OCI-LY3 (cell line): Measurements from ENCODE around the gene TRRAP.

Experiments
- H2AFZ ChIP-seq: fragments of 200-600, 300-600 bp; shearing (Covaris generic); 2 replicates; pipeline ENCODE4 v1.6.0; 2014; ENCODE audit warnings: antibody characterized with exemption, low read depth, low read length
- H3K27ac ChIP-seq: fragments of 200-600, 300-600 bp; sonication (generic); 2 replicates; pipeline ENCODE4 v1.5.1; 2014; ENCODE audit warnings: mild to moderate bottlenecking, low read length, moderate library complexity, mixed read lengths
- H3K27me3 ChIP-seq: fragments of 200-600, 300-600 bp; sonication (generic); 2 replicates; pipeline ENCODE4 v1.6.1; 2014; ENCODE audit warnings: low read depth, low read length, mixed read lengths
- H3K36me3 ChIP-seq: fragments of 200-600, 300-600 bp; sonication (generic); replicated peaks from 2 replicates; pipeline ENCODE3; 2014; ENCODE audit warnings: low read depth, low read length, mixed read lengths
- H3K4me1 ChIP-seq: fragments of 300-600, 200-600 bp; sonication (generic); 2 replicates; pipeline ENCODE4 v1.6.1; 2014; ENCODE audit warnings: low read length, mixed read lengths
- H3K4me2 ChIP-seq: fragments of 200-600, 300-600 bp; sonication (generic); 2 replicates; pipeline ENCODE4 v1.6.1; 2014; ENCODE audit warnings: low read length, mixed read lengths
- H3K4me3 ChIP-seq: fragments of 300-600, 200-600 bp; sonication (generic); 2 replicates; pipeline ENCODE4 v1.5.1; 2014; ENCODE audit warnings: antibody characterized with exemption, mild to moderate bottlenecking, low read length, moderate library complexity
- H3K79me2 ChIP-seq: fragments of 300-600, 200-600 bp; shearing (Covaris generic); 2 replicates; pipeline ENCODE4 v1.6.1; 2014; ENCODE audit warnings: mild to moderate bottlenecking, low read length, mixed read lengths
- H3K9ac ChIP-seq: fragments of 300-600, 200-600 bp; shearing (Covaris generic); 2 replicates; pipeline ENCODE4 v1.6.0; 2014; ENCODE audit warnings: mild to moderate bottlenecking, low read length, moderate library complexity
- H3K9me3 ChIP-seq: fragments of 200-600, 300-600 bp; shearing (Covaris generic); 2 replicates; pipeline ENCODE4 v1.6.1; 2014; ENCODE audit warnings: low read length, mixed read lengths; ENCODE audit not compliant: insufficient read depth
- H4K20me1 ChIP-seq: fragments of 200-600, 300-600 bp; sonication (generic); 2 replicates; pipeline ENCODE4 v1.6.1; 2016; ENCODE audit warnings: low read length, mixed read lengths; ENCODE audit not compliant: insufficient read depth
- EZH2phosphoT487 ChIP-seq: fragments of 200-600 bp; shearing (Covaris generic); IDR thresholded peaks from 2 replicates; pipeline ENCODE4 v1.6.1; 2018; ENCODE audit warnings: antibody characterized with exemption, mixed run types, low read depth
- TF ChIP-seq, protein P1 (sequence below): fragments of 200-600, 300-600 bp; sonication (generic); IDR thresholded peaks from 2 replicates; pipeline ENCODE4 v1.5.1; 2014; ENCODE audit warnings: antibody characterized with exemption, low read length, low read depth

TRRAP gene

DNA sequence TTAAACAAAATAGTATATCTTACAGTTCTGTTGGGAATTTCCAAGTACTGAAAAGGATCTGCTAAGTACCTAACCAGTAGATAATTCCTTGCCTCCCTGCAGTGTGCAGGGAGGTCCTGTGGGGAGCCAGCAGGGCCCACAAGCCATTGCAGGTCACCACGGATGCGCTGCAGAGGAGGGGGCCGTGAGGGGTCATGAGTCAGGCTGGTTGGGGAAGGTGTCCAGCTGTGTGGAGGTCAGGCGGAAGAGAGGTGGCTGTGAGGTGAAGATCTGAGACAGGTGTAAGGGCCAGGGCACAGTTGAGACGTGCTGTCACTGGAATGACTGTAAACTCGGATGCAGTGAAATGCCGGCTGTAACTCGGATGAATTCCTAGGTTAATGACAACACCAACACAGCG, 80.6 kb downstream of the TRRAP start:
- Histone ChIP-seq H3K9me3 (no peaks in the 10 kb centered on the region), H3K4me2 (no peak overlapping the region), H4K20me1 (no peaks in the 10 kb centered on the region), H3K79me2 (no peaks in the 10 kb centered on the region), H2AFZ (no peak overlapping the region), H3K36me3 (peaks cover 60% of the 10 kb centered on the region), H3K4me1 (no peaks in the 10 kb centered on the region), H3K27ac (no peak overlapping the region), H3K4me3 (no peak overlapping the region), H3K27me3 (no peaks in the 10 kb centered on the region), H3K9ac (no peak overlapping the region)
- TF ChIP-seq, protein P1, sequence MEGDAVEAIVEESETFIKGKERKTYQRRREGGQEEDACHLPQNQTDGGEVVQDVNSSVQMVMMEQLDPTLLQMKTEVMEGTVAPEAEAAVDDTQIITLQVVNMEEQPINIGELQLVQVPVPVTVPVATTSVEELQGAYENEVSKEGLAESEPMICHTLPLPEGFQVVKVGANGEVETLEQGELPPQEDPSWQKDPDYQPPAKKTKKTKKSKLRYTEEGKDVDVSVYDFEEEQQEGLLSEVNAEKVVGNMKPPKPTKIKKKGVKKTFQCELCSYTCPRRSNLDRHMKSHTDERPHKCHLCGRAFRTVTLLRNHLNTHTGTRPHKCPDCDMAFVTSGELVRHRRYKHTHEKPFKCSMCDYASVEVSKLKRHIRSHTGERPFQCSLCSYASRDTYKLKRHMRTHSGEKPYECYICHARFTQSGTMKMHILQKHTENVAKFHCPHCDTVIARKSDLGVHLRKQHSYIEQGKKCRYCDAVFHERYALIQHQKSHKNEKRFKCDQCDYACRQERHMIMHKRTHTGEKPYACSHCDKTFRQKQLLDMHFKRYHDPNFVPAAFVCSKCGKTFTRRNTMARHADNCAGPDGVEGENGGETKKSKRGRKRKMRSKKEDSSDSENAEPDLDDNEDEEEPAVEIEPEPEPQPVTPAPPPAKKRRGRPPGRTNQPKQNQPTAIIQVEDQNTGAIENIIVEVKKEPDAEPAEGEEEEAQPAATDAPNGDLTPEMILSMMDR: no peak
- no peak for TF ChIP-seq EZH2phosphoT487

DNA sequence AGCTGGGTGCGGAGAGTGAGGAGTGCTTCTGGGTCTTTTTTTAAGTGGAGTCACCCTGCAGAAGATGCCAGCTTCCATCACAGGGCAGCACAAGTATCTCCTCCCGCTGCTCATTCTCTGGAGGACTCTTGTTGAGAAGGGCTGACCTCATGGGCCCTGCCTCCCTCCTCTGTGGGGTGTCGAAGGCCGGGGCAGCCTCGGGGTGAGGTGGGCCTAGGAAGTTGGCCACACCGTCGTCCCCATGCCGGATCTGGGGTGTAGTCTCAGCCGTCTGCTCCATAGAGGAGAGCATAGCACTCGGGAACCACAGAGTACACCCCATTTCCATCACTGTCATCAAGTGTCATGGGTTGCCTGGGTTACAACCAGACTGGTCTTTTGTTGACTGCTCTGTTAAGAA, 85.0 kb downstream of the TRRAP start:
- Histone ChIP-seq H3K27me3 (no peaks in the 10 kb centered on the region), H3K36me3 (peaks cover 61% of the 10 kb centered on the region), H4K20me1 (no peaks in the 10 kb centered on the region), H3K4me1 (no peaks in the 10 kb centered on the region), H3K9ac (no peak overlapping the region), H3K9me3 (no peaks in the 10 kb centered on the region), H3K79me2 (no peaks in the 10 kb centered on the region), H3K4me3 (no peak overlapping the region), H3K27ac (no peak overlapping the region), H2AFZ (no peak overlapping the region), H3K4me2 (no peak overlapping the region)
- no peak for TF ChIP-seq EZH2phosphoT487
- TF ChIP-seq, protein P1: no peak

DNA sequence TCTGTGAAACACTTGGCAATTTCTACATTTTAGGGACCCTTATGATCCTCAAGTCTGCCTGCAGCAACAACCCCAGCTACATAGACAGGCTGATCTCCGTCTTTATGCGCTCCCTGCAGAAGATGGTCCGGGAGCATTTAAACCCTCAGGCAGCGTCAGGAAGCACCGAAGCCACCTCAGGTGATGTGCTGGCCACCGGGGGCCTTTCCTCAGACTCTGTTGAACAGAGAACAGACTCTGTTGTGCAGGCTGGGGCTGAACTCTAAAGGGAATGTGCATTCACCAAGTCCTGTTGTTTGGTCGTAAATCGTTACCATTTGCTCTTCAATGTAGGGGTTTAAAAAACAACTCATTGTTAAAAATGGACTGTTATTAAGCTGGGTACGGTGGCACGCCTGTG, 86.3 kb downstream of the TRRAP start:
- H3K79me2 ChIP-seq: no peaks in the 10 kb centered on the region
- H3K9ac ChIP-seq: no peak overlapping the region
- peaks cover 64% of the 10 kb centered on the region for H3K36me3 ChIP-seq
- no peaks in the 10 kb centered on the region for H3K9me3 ChIP-seq
- no peaks in the 10 kb centered on the region for H3K4me1 ChIP-seq
- no peaks in the 10 kb centered on the region for H4K20me1 ChIP-seq
- H2AFZ ChIP-seq: no peak overlapping the region
- no peak overlapping the region for H3K27ac ChIP-seq
- TF ChIP-seq EZH2phosphoT487: no peak
- TF ChIP-seq, protein P1: no peak
- no peak overlapping the region for H3K4me2 ChIP-seq
- H3K4me3 ChIP-seq: no peak overlapping the region
- no peaks in the 10 kb centered on the region for H3K27me3 ChIP-seq

DNA sequence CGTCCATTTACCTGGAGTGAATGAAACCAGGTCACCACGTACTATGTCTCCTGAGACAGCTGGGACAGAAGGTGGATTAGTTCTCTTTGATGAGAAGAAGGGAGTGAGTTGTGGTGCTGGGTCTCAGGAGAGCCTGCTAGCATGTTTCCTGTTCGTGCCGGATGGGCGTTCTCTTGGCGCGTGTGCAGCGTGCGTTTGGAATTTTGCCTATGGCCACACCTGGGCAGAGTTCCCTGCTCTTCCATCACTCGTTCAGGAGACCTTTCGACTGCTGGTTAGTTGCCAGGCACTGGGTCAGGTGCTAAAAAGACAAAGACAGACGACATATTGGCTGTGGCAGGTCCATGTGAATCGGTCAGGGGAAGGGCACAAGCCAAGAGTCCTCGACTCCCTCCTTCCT, 90.3 kb downstream of the TRRAP start:
- TF ChIP-seq, protein P1: no peak
- no peak for TF ChIP-seq EZH2phosphoT487
- Histone ChIP-seq H4K20me1 (no peaks in the 10 kb centered on the region), H3K4me1 (no peaks in the 10 kb centered on the region), H3K27me3 (no peaks in the 10 kb centered on the region), H3K9me3 (no peaks in the 10 kb centered on the region), H3K9ac (no peak overlapping the region), H2AFZ (no peak overlapping the region), H3K4me2 (no peak overlapping the region), H3K4me3 (no peak overlapping the region), H3K27ac (no peak overlapping the region), H3K36me3 (peaks cover 56% of the 10 kb centered on the region), H3K79me2 (no peaks in the 10 kb centered on the region)
